Pancreas (tissue), 10 donors: ENCODE results near the gene RNF138. TPM values are rescaled to one million over a fixed set of nuclear protein-coding genes. Genes with fewer than 3 reads are reported as not detected.

Experiments used
- ATAC-seq, 4 donors: fragments of 200-7000 bp; cut with Tn5 transposase; one replicate each; pipeline versions ENCODE4 v1.8.0 to v1.9.1; 2020; ENCODE audit warnings: mild to moderate bottlenecking in 4 of 4, moderate library complexity in 4 of 4
- DNase-seq, 6 donors: peaks; one replicate each; pipeline ENCODE4 v3.0.0-alpha.2; 2020
- FAIRE-seq: peaks from 2 replicates; lab custom pipeline; 2012; peaks lifted over from hg19 to GRCh38; lab: Jason Lieb, UNC
- H3K27ac ChIP-seq, 4 donors: fragments of 200-600 bp; sonication (generic); 1 replicate in 3 of 4; 2 replicates in 1 of 4; pipeline versions ENCODE4 v1.5.0 to v1.8.0; 2020
- H3K27me3 ChIP-seq, 4 donors: fragments of 200-600 bp; one replicate each; pipeline ENCODE4 v1.8.0; 2021
- H3K36me3 ChIP-seq, 3 donors: fragments of 200-600 bp; sonication (generic) in 1 of 3; one replicate each; pipeline versions ENCODE4 v1.5.0 to v1.8.0; 2020 to 2021
- H3K4me1 ChIP-seq, 3 donors: fragments of 200-600 bp; one replicate each; pipeline ENCODE4 v1.8.0; 2021
- H3K4me3 ChIP-seq, 4 donors: fragments of 200-600 bp; sonication (generic) in 2 of 4; one replicate each; pipeline versions ENCODE4 v1.5.0 to v1.8.0; 2020 to 2021
- H3K9me3 ChIP-seq, 4 donors: fragments of 200-600 bp; one replicate each; pipeline ENCODE4 v1.8.0; 2021
- CTCF ChIP-seq, 4 donors: fragments of 200-600 bp; sonication (generic) in 3 of 4; IDR thresholded peaks; one replicate each; pipeline versions ENCODE4 v1.5.0 to v1.8.0; 2021; ENCODE audit warnings: antibody characterized with exemption in 4 of 4
- WGBS, 2 donors: extraction: QIAGEN DNeasy Blood & Tissue Kit; methylation state at CpG; one replicate each; pipeline ENCODE4 v1.1.7; 2013; 5-methylcytosine and 5-hydroxymethylcytosine counted together
- intact Hi-C, 3 donors: fragments of 100-400 bp; cut with DNase I; formaldehyde crosslinking; loops; one replicate each; pipeline versions ENCODE4 v1.11.1 to v1.14.2; 2022
- polyA plus RNA-seq, 2 donors: library from polyadenylated mRNA; stranded (reverse); fragments of 200-250 nt; gene quantifications; one replicate each; pipeline ENCODE4 v1.2.3, GENCODE V29; 2013
- total RNA-seq, 6 donors: library from RNA; stranded (reverse); fragmentation: NEBNext Ultra II Directional in 4 of 6; extraction: Animal tissue kit (Norgen Biotek cat#: 25700) in 4 of 6; gene quantifications; one replicate each; pipeline versions ENCODE4 v1.2.1 to v1.2.4, GENCODE V29; 2021 to 2023
- donor health status: healthy with polysubstance abuse.
- donor health status: DM: no; HTN: no; CAD: no; lungs with moderate emphysema.
- donor health status: DM: no; HTN: no; CAD: no.
- donor health status: control.
- donor health status: control.
- donor health status: Bipolar disorder and iron deficiency.
- donor health status: DM: yes; HTN: yes; CAD: no.
- donor health status: DM: no; HTN: no; CAD: no.
- donor health status: DM: no; HTN: no; CAD: no.
- donor health status: DM: yes; HTN: yes; CAD: no.

The RNF138 gene
- total and polyA plus RNA-seq, 8 donors = 4.4 to 20.0 (median 12.4) TPM

GRCh38 chr18:32093523-32093922, 1.8 kb downstream of the RNF138 start:
- Histone ChIP-seq H3K27me3 (no peaks in the 10 kb centered on the region), H3K36me3 (no peaks in the 10 kb centered on the region), H3K27ac (peak overlapping the region; percentile 99 to 100 (median 100)), H3K4me3 (peak overlapping the region; percentile 68 to 94 (median 80)), H3K4me1 (peaks cover 13 to 35% (median 17%) of the 10 kb centered on the region in 3 donors), H3K9me3 (no peaks in the 10 kb centered on the region)
- intact Hi-C loops = no loop called here
- FAIRE-seq = no peak
- no peak for DNase-seq
- ATAC-seq = no peak
- no peak for TF ChIP-seq CTCF (IDR thresholded peaks at IDR 0.05)
- 2 to 3% methylated on average over 7 of the region's 7 CpGs for WGBS, 2 donors

GRCh38 chr18:32095192-32095899, 3.7 kb downstream of the RNF138 start:
- Histone ChIP-seq H3K27me3 (no peaks in the 10 kb centered on the region), H3K4me1 (peaks cover 13 to 35% (median 17%) of the 10 kb centered on the region in 3 donors), H3K9me3 (no peaks in the 10 kb centered on the region), H3K4me3 (no peak overlapping the region), H3K27ac (no peak overlapping the region), H3K36me3 (no peaks in the 10 kb centered on the region)
- intact Hi-C loops = no loop called here
- FAIRE-seq (no peak), ATAC-seq (no peak), DNase-seq (no peak)
- no peak for TF ChIP-seq CTCF (IDR thresholded peaks at IDR 0.05)
- WGBS, 2 donors = 82% methylated on average over 7 of the region's 7 CpGs

GRCh38 chr18:32095900-32096229, 4.2 kb downstream of the RNF138 start:
- H3K9me3 ChIP-seq = no peaks in the 10 kb centered on the region
- 71 to 74% methylated on average over 4 of the region's 4 CpGs for WGBS, 2 donors
- no peak overlapping the region for H3K27ac ChIP-seq
- FAIRE-seq (no peak), ATAC-seq (no peak), DNase-seq (no peak)
- no peak for TF ChIP-seq CTCF (IDR thresholded peaks at IDR 0.05)
- intact Hi-C loops = no loop called here
- peaks cover 11 to 33% (median 13%) of the 10 kb centered on the region in 3 donors for H3K4me1 ChIP-seq
- no peak overlapping the region for H3K4me3 ChIP-seq
- H3K36me3 ChIP-seq = no peaks in the 10 kb centered on the region
- no peaks in the 10 kb centered on the region for H3K27me3 ChIP-seq

GRCh38 chr18:32096946-32097345, 5.3 kb downstream of the RNF138 start:
- ATAC-seq = no peak
- Histone ChIP-seq H3K4me1 (peaks cover 10 to 25% (median 10%) of the 10 kb centered on the region in 3 donors), H3K27me3 (no peaks in the 10 kb centered on the region), H3K9me3 (no peaks in the 10 kb centered on the region), H3K27ac (no peak overlapping the region), H3K36me3 (no peaks in the 10 kb centered on the region), H3K4me3 (no peak overlapping the region)
- intact Hi-C loops = no loop called here
- no peak for FAIRE-seq
- no peak for TF ChIP-seq CTCF (IDR thresholded peaks at IDR 0.05)
- DNase-seq = no peak
- 71 to 80% methylated on average over 2 of the region's 2 CpGs for WGBS, 2 donors

GRCh38 chr18:32104516-32104915, 12.8 kb downstream of the RNF138 start:
- DNase-seq (no peak), ATAC-seq (no peak), FAIRE-seq (no peak)
- intact Hi-C loops = no loop called here
- H3K4me3 ChIP-seq = no peak overlapping the region
- H3K27me3 ChIP-seq = no peaks in the 10 kb centered on the region
- TF ChIP-seq CTCF (IDR thresholded peaks at IDR 0.05) = no peak
- H3K4me1 ChIP-seq = no peaks in the 10 kb centered on the region
- no peaks in the 10 kb centered on the region for H3K9me3 ChIP-seq
- 65 to 68% methylated on average over 2 of the region's 2 CpGs for WGBS, 2 donors
- H3K27ac ChIP-seq = no peak overlapping the region
- no peaks in the 10 kb centered on the region for H3K36me3 ChIP-seq
